Stromal cell of bone marrow (primary cell): ENCODE results near the gene MDC1.
A peak's percentile ranks its signal among the peaks of the same experiment; 100 is the strongest.
"Not testable (repeated sequence)": the region's sequence is repeated elsewhere in the genome, so short reads cannot be mapped to it uniquely, and the experiment has no call there.

Source experiments
- DNase-seq: peaks from one replicate; pipeline ENCODE4 v3.0.0-alpha.2; 2012; ENCODE audit warnings: low read depth

Gene MDC1

DNA sequence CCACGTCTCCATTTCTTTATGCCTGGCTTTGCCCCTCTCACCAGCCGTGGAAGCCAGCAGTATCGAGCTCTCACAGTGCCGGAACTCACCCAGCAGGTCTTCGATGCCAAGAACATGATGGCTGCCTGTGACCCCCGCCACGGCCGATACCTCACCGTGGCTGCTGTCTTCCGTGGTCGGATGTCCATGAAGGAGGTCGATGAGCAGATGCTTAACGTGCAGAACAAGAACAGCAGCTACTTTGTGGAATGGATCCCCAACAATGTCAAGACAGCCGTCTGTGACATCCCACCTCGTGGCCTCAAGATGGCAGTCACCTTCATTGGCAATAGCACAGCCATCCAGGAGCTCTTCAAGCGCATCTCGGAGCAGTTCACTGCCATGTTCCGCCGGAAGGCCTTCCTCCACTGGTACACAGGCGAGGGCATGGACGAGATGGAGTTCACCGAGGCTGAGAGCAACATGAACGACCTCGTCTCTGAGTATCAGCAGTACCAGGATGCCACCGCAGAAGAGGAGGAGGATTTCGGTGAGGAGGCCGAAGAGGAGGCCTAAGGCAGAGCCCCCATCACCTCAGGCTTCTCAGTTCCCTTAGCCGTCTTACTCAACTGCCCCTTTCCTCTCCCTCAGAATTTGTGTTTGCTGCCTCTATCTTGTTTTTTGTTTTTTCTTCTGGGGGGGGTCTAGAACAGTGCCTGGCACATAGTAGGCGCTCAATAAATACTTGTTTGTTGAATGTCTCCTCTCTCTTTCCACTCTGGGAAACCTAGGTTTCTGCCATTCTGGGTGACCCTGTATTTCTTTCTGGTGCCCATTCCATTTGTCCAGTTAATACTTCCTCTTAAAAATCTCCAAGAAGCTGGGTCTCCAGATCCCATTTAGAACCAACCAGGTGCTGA lies 7.0 kb upstream of the MDC1 start:
- not testable (repeated sequence) for DNase-seq

DNA sequence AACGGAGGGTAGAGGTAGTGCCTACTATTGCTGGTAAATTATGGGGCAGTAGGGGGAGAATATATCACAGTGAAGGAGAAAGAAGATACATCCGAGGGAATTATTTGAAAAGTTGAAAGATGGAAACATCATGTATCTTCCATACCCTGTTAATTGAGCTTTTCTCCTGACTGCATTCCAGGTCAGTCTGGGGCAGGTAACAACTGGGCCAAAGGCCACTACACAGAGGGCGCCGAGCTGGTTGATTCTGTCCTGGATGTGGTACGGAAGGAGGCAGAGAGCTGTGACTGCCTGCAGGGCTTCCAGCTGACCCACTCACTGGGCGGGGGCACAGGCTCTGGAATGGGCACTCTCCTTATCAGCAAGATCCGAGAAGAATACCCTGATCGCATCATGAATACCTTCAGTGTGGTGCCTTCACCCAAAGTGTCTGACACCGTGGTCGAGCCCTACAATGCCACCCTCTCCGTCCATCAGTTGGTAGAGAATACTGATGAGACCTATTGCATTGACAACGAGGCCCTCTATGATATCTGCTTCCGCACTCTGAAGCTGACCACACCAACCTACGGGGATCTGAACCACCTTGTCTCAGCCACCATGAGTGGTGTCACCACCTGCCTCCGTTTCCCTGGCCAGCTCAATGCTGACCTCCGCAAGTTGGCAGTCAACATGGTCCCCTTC lies 6.2 kb upstream of the MDC1 start:
- not testable (repeated sequence) for DNase-seq

DNA sequence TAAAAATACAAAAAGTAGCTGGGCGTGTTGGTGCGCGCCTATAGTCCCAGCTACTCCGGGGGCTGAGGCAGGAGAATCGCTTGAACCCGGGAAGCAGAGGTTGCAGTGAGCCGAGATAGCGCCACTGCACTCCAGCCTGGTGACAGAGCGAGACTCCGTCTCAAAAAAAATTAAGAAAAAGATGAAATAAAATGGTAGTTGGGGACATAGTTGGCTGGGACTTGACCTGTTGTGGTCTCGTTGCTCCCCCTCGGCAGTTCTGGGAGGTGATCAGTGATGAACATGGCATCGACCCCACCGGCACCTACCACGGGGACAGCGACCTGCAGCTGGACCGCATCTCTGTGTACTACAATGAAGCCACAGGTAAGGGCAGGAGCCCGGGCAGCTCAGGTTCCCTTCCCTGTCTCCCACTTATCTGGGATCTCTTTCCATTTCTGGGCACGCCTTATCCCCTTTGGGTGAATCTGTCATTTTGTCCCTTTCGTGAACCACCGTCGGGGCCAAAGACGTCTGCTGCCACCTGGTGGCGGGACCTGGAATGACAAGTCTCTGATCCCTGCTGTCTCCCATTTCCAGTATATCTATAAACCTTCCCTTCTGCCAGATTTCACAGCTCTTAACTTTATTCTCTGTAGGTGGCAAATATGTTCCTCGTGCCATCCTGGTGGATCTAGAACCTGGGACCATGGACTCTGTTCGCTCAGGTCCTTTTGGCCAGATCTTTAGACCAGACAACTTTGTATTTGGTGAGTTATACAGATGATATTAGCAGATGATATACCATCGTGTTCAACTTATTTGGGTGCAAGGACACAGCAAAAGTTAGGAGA lies 5.4 kb upstream of the MDC1 start:
- DNase-seq, result no peak

DNA sequence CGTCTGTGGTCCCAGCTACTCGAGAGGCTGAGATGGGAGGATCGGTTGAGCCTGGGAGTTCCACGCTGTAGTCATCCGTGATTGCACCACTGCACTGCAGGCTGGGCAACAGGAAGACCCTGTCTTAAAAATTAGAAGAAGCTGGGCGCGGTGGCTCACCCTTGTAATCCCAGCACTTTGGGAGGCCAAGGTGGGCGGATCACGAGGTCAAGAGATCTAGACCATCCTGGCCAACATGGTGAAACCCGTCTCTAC lies 4.9 kb upstream of the MDC1 start:
- not testable (repeated sequence) for DNase-seq

DNA sequence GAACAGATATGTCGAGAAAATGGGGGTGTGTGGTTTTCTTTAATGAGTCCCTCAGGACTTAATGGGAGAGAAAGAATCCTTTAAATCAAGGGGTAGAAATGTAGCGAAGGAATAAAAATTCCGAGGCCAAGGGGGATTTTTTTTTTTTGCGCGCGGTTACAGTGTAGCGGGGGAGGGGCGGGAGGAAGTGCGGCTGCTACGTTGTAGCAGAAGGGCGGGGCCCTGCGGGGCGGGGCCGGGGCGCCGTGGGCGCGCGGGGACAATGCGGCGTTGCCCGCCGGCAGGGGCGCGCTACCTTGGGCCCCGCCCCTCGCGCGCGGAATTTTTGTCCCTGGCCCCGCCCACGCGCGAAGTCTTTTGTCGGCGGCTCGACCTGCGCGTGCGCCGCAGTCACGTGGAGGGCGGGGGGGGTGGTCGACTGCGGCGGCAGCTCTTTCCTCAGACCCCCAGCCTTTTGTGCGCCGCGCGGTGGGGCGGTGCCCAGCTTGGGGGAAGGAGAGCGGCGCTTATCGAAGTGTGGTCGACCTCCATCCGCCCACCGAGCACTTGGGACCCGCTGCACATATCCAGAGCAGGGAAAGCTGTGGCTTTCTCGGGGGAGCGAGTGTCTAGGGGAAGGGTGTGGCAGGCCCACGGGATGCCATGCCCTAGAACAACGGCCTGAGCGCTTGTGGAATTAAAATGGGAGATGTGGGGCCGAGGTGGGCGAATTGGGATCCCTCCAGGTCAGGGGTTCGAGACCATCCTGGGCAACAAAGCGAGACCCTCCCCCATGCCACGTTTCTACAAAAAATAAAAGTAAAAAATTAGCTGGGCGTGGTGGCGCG lies 4.3 kb upstream of the MDC1 start:
- peak; percentile 78 for DNase-seq

DNA sequence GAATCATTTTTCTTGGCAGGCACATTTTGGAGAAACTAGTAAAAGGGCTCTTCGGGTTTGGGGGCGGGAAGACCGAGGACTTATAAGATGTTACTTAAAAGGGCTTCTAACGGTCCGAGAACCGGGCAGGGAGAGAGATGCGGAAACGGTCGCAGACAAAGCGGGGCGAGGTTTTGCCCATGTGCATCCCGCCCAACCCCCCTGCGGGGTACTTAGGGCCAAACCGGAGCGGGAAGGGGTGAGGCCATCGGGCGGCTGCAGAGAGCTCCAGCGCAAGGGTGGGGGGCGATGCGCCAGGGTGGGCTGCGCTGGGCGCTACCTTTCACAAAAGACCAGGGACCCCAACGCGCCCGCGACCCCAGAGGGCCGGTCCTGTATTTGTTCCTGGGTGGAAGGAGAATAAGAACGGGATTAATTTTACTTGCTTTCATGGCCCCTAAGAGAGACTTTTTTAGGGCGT lies 3.7 kb upstream of the MDC1 start:
- DNase-seq, result no peak

DNA sequence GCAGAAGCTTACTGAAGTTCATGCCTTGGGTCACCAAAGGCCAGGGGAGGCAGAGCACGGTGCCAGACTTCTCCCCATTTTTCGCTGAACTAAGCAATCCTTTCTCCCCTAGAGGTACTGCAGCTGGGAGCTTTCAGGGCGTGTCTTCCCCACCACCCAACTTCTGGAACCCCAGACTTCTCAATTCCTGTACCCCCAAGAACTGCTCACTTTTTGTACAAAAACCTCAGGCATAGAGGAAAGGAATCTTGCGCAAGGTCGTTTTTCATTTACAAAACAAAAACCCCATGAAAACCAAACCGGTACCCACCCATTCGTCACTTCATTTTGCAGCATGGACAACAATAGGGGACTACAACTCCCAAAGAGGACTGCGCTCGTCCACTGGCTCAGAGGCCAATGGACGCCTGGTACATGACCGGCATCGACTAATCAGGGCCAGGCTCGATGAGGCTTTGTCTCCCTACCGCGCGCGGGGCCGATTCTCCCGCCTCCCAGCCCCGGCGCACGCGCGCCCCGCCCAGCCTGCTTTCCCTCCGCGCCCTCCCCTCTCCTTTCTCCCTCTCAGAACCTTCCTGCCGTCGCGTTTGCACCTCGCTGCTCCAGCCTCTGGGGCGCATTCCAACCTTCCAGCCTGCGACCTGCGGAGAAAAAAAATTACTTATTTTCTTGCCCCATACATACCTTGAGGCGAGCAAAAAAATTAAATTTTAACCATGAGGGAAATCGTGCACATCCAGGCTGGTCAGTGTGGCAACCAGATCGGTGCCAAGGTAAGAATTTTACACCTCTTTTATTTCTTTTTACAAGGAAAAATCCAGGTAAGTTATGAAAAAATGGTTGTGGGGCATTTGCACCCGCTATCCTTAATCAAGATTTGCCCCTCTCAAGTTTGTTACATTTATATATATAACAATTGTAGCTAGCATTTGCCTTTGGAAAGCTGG lies 3.0 kb upstream of the MDC1 start, which contains the start of gene TUBB:
TUBB (plus strand) TSS at position 562 of the 947 bp plus-strand sequence; CDS start at position 717, 155 bp downstream.
- DNase-seq, result peak; percentile 98

DNA sequence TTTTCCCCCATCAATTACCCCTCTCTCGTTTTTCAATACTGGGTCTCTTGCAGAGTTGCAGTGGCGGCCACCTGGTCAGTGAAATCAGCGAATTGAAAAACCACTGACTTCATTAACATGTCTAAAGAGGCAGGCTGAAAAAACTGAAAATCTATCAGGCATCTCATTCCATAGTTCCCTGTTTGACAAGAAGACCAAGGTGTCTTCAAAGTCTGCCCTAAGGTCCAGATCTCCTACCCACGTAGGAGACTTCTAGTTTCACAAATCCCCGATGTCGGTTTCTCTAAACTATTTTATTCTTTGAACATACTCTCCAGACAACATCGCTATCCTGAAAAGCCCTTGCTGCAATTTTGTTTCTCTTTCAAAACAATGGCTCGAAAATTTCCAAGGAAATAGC lies 2.3 kb upstream of the MDC1 start:
- DNase-seq, result no peak

DNA sequence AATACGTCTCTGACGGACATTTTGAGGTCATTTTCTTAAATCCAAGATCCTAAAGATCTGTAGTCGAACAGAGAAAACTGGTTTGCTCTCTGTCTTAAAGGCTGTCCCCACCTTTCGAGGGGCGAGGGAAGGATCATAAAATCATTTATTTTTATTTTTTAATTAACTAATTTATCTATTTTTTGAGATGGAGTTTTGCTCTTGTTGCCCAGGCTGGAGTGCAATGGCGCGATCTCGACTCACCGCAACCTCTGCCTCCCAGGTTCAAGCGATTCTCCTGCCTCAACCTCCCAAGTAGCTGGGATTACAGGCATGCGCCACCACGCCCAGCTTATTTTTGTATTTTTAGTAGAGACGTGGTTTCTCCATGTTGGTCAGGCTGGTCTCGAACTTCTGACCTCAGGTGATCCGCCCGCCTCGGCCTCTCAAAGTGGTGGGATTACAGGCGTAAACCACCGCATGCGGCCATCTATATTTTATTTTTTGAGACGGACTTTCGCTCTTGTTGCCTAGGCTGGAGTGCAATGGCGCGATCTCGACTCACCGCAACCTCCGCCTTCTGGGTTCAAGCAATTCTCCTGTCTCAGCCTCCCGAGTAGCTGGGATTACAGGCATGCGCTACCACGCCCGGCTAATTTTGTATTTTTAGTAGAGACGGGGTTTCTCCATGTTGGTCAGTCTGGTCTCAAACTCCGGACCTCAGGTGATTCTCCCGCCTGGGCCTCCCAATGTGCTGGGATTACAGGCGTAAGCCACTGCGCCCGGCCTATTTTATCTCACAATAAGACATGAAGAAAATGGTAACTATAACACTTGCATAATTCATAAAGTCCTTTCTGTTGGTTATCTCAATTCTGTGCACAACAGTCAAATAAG lies 1.0 kb upstream of the MDC1 start:
- not testable (repeated sequence) for DNase-seq

DNA sequence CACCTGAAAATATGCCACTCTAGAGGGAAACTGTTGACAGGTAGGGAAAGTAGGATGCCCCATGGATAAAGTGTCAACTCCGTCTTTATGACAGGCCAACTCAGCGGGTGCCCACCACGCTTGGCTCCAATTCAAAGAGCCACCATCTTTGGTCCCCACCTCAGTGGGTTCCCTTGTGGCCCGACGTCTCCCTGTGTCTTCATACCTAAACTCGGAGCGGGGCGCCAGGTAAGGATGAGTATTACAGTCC lies 277 bp downstream of the MDC1 start:
- no peak for DNase-seq

DNA sequence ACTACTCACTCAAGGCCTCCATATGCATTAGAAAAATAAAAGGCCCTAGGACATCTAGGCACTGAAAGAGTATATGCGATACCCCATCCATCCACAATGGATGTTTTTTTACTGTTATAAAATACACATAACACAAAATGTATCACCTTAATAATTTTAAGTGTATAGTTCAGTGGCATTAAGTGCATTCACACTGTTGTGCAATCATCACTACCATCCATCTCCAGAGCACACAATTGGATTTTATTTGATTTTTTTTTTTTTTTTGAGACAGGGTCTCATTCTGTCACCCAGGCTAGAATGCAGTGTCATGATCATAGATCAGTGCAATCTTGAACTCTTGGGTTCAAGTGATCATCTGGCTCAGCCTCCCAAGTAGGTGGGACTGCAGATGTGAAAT lies 2.8 kb downstream of the MDC1 start:
- no peak for DNase-seq

DNA sequence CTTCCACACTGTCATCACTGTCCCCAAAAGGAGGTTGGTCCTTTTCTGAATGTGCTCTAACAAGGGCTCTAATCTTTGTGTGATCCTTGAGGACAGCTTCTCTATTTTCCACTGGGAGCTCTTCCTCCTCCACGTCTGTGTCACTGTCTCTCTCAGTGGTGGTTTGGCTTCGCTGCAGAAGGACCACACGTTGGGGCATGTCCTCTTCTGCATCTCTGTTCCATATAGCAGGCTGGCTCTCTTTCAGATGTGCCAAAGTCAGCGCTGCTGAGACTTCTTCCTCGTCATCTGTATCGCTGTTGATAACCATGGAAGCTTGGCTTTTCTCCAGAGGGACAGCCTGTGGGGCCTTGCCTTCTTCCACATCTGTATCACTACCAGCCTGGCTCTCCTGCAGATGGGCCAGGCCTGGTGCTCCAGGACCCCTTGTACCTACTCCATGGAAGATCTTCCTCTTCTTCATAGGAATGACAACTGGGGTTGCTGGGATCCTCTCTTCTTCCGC lies 4.6 kb downstream of the MDC1 start:
- DNase-seq, result no peak

DNA sequence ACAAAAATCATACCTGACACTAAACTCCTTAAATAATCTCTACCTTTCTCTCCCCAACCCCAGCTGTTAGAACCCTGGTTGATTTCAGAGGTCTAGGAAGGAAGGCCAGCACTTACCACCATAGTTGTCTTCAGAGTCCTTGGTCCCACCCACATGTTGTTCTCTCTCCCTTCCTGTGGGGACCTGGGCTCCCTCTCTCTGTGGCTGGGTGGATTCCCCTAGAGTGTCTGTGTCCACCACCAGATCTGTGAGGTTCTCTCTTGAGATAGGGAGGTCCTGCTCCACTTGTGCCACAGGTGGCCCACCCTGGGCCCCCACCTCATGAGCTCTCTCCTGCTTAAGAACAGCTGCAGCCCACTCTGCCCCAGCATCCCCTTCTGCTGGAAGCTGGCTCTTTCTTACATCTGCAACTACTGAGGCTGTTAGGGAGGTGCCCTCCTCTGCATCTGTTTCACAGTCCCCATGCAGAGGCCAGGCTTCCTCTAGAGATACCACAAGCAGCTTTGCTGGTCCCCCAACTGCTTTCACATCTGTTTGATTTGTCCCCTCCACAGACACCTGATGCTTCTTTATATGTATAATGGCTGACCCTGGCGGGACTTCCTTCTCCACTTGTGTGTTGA lies 5.2 kb downstream of the MDC1 start:
- no peak for DNase-seq

DNA sequence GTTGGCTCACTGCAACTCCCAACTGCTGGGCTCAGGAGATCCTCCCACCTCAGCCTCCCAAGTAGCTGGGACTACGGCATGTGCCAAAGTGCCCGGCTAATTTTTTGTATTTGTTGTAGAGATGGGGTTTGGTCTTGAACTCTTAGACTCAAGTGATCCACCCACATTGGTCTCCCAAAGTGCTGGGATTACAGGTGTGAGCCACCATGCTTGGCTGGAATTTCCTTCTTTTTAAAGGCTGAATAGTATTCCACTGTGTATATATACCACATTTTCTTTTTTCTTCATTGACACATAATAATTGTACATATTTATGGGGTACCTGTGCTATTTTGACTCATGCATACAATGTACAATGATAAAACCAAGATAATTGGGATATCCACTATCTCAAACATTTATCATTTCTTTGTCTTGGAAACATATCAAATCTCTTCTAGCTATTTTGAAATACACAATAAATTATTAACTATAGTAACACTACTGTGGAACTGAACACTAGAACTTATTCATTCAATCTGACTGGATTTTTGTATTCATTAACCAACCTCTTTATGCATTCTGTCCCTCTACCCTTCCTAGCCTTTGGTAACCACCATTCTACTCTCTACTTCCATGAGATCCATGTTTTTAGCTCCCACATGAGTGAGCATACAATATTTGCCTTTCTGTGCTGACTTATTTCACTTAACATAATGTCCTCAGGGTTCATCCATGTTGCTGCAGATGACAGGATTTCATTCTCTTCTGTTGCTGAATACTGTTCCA lies 7.8 kb downstream of the MDC1 start:
- no peak for DNase-seq

DNA sequence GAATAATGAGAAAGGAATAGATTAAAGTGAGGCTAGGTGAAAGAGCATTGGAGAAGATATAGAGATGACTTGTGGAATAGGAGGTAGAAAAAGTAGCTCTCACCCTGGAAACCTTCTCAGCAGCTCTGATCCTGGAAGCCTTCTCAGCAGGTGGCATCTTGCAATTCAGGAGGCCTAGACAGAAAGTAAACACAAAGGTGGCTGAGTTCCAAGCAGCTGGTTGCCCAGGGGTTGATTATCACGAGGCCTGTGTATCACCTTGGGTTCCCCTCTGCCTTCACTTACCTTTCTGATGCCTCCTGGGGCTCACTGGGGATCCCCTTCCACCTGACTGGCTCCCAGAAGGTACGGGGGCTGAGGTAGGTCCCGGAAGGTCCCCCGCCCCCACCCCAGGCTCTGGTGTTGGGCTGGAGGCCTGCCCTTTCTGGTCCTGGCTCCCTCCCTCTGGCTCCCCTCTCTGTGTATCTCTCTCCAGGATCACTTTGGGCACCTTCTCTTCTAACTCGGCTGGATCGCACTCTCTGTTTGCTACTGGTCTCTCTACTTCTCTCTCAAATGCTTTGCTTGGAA lies 9.7 kb downstream of the MDC1 start:
- no peak for DNase-seq

DNA sequence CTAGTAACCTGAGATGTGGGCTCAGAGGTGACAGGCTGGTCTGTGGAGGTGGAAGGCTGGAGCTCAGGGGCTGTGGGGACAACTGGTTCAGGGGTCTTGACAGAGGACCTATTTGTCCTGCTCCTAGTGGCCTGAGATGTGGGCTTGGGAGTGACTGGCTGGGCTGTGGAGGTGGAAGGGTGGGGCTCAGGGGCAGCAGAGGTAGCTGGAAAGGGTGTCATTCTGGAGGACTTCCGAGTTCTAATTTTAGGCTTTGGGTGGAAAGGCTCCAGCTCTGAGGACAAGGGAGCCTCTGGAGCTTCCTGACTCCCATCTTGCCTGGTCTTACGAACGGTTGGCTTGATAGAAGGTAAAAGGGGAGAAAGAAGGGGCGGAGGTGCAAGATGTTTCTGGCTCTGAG lies 11.5 kb downstream of the MDC1 start:
- DNase-seq, result no peak

DNA sequence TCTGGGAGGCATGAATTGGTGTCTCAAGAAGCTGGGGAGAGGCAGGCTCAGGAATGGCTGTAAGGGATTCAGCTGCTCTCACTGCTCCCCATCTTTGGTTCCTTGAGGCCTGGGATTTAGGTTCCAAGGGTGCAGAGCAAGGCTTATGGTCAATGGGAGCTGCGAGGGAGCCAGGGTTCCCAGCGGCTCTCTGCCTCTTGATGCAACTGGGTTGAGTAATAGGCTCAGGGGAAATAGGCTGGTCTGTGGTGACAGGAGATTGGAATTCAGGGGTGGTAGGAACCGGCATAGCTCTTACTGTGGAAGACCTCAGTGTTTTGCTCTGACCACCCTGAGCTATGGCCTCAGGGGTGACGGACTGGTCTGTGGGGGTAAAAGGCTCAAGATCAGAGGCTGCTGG lies 13.3 kb downstream of the MDC1 start:
- no peak for DNase-seq

DNA sequence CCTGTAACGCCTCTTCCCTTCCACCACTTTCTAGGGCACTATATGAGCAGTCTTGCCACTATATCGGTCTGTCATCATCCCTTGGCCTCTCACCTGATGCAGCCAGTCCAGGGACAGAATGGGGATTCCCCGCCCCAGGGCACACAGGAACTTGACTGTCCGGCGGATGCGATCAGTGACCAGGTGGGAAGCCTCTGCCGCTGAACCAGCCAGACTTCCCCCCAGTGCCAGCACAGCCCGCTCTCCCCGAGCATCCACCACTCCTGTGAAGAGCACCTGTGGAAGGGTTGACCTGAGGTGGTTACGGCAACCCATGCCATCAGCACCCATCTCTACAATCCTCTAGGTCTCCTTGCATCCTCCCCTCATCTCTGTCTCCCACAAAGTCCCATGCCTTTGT lies 14.1 kb downstream of the MDC1 start:
- no peak for DNase-seq
